GM08714 (cell line): ENCODE data around the gene EFNA4.

Source experiments
- H3K4me3 ChIP-seq: fragments of 200-500 bp; sonication (Bioruptor generic); 2 replicates; pipeline ENCODE4 v1.5.1; 2014; ENCODE audit warnings: mild to moderate bottlenecking, low read length, inconsistent platforms
- ZNF274 ChIP-seq: IDR thresholded peaks from 2 replicates; pipeline ENCODE4 v1.6.1; 2012; ENCODE audit warnings: mild to moderate bottlenecking, low read depth, low read length

Gene EFNA4

GRCh38 chr1:155024315-155024714 lies 39.2 kb upstream of the EFNA4 start:
- no peak for TF ChIP-seq ZNF274

GRCh38 chr1:155026154-155026553 lies 37.4 kb upstream of the EFNA4 start:
- no peak overlapping the region for H3K4me3 ChIP-seq
- TF ChIP-seq ZNF274 = no peak

More at GRCh38 chr1:155024315-155024714, 39.2 kb upstream of the EFNA4 start:
- H3K4me3 ChIP-seq = no peak overlapping the region

GRCh38 chr1:155026588-155026987 lies 37.0 kb upstream of the EFNA4 start:
- no peak for TF ChIP-seq ZNF274

GRCh38 chr1:155029513-155030242 lies 33.9 kb upstream of the EFNA4 start:
- H3K4me3 ChIP-seq = no peak overlapping the region
- no peak for TF ChIP-seq ZNF274

More at GRCh38 chr1:155026588-155026987, 37.0 kb upstream of the EFNA4 start:
- H3K4me3 ChIP-seq = no peak overlapping the region

GRCh38 chr1:155030243-155030795 lies 33.2 kb upstream of the EFNA4 start:
- H3K4me3 ChIP-seq = no peak overlapping the region
- TF ChIP-seq ZNF274 = no peak

GRCh38 chr1:155030899-155031298 lies 32.6 kb upstream of the EFNA4 start:
- TF ChIP-seq ZNF274 = no peak
- H3K4me3 ChIP-seq = no peak overlapping the region

GRCh38 chr1:155032886-155033285 lies 30.7 kb upstream of the EFNA4 start:
- no peak for TF ChIP-seq ZNF274
- H3K4me3 ChIP-seq = no peak overlapping the region

GRCh38 chr1:155033524-155033923 lies 30.0 kb upstream of the EFNA4 start, which contains the start of the genes DCST1 and DCST2:
TSS of gene DCST1 (plus strand) at chr1:155033824. CDS start at chr1:155034037, 213 bp downstream.
TSS of gene DCST2 (minus strand) at chr1:155033781. CDS start at chr1:155033701, 80 bp downstream.
- no peak within 1 kb of the TSS for H3K4me3 ChIP-seq
- no peak for TF ChIP-seq ZNF274

GRCh38 chr1:155034318-155035208 lies 29.0 kb upstream of the EFNA4 start:
- no peak overlapping the region for H3K4me3 ChIP-seq
- TF ChIP-seq ZNF274 = no peak

- no peak overlapping the region for H3K4me3 ChIP-seq
- TF ChIP-seq ZNF274 = no peak
These were observed 27.6 kb upstream of the EFNA4 start for GRCh38 chr1:155035936-155036335.

GRCh38 chr1:155037043-155037442 lies 26.5 kb upstream of the EFNA4 start:
- TF ChIP-seq ZNF274 = no peak
- no peak overlapping the region for H3K4me3 ChIP-seq

- TF ChIP-seq ZNF274 = no peak
- H3K4me3 ChIP-seq = no peak overlapping the region
These were observed 25.6 kb upstream of the EFNA4 start for GRCh38 chr1:155037851-155038441.

GRCh38 chr1:155038602-155039307 lies 24.8 kb upstream of the EFNA4 start:
- TF ChIP-seq ZNF274 = no peak
- H3K4me3 ChIP-seq = no peak overlapping the region
